HG02642 (cell line): ENCODE results near the gene RGPD5.
"Not testable (repeated sequence)": the region's sequence is repeated elsewhere in the genome, so short reads cannot be mapped to it uniquely, and the experiment has no call there.

Source experiments
- ATAC-seq: cut with Tn5 transposase; IDR thresholded peaks from one replicate; pipeline ENCODE4 v1.9.1; 2021; ENCODE audit warnings: mild to moderate bottlenecking; ENCODE audit not compliant: unreplicated experiment, poor library complexity

RGPD5 gene

GRCh38 chr2:109889909-109890308, 95.8 kb downstream of the RGPD5 start:
- ATAC-seq: not testable (repeated sequence)

GRCh38 chr2:109891024-109891423, 96.9 kb downstream of the RGPD5 start:
- not testable (repeated sequence) for ATAC-seq

GRCh38 chr2:109893736-109894135, 99.6 kb downstream of the RGPD5 start:
- not testable (repeated sequence) for ATAC-seq

GRCh38 chr2:109894141-109894540, 100.0 kb downstream of the RGPD5 start:
- ATAC-seq: not testable (repeated sequence)

- not testable (repeated sequence) for ATAC-seq
These were observed 101.2 kb downstream of the RGPD5 start for GRCh38 chr2:109895090-109895869.

GRCh38 chr2:109896212-109896611, 102.1 kb downstream of the RGPD5 start:
- peak; percentile 98 for ATAC-seq

- ATAC-seq: not testable (repeated sequence)
These were observed 103.8 kb downstream of the RGPD5 start for GRCh38 chr2:109897769-109898461.

- ATAC-seq: not testable (repeated sequence)
These were observed 104.6 kb downstream of the RGPD5 start, which contains the start of gene LIMS3 for GRCh38 chr2:109898462-109899336. Gene LIMS3, plus strand, starts transcription at chr2:109898688. Its CDS starts 41 bp downstream, at chr2:109898729.

- peak; percentile 94 for ATAC-seq
These were observed 111.7 kb downstream of the RGPD5 start for GRCh38 chr2:109905796-109906195.
